K562 (cell line): Measurements from ENCODE around the gene ACTL9. TPM values are rescaled to one million over a fixed set of nuclear protein-coding genes. Genes with fewer than 3 reads are reported as not detected.

ENCODE experiments used
- ATAC-seq: fragments of 200-7000 bp; cut with Tn5 transposase; 3 replicates; pipeline ENCODE4 v1.9.1; 2020; ENCODE audit warnings: moderate library complexity
- BruUV-seq: library from RNA; stranded (reverse); fragments of 400-500 nt; replicated peaks from 2 replicates; lab custom pipeline; 2021; lab: Mats Ljungman, UMichigan
- CTCF ChIA-PET: fragments of 300-600 bp; formaldehyde crosslinking; extraction: SDS; loops from one replicate; lab custom pipeline; 2021; ENCODE audit warnings: low intra/inter-chr PET ratio; lab: Yijun Ruan, JAX
- POLR2A ChIA-PET: fragments of 300-600, 350-650 bp; sonication (Branson Sonifier 250); formaldehyde crosslinking; extraction: SDS; loops from one replicate; lab custom pipeline; 2021; ENCODE audit warnings: antibody characterized with exemption, inconsistent platforms; lab: Yijun Ruan, JAX
- DNase-seq, 4 experiments: peaks; one replicate each; pipeline versions ENCODE4 v3.0.0 to v3.0.0-alpha.2; 2011 to 2018; ENCODE audit warnings: low spot score in 3 of 4, mixed read lengths in 3 of 4; ENCODE audit errors: extremely low read depth in 1 of 4
- FAIRE-seq: peaks from 2 replicates; lab custom pipeline; 2011; peaks lifted over from hg19 to GRCh38; lab: Jason Lieb, UNC
- H2AFZ ChIP-seq: 2 replicates; pipeline ENCODE4 v1.6.0; 2011; ENCODE audit warnings: low read depth, low read length, control low read depth, inconsistent platforms
- H3K27ac ChIP-seq: fragments of 200-600 bp; 3 replicates; pipeline ENCODE4 v1.8.0; 2011; ENCODE audit warnings: low read depth, mild to moderate bottlenecking, control low read depth, inconsistent platforms, low read length, moderate library complexity, mixed read lengths; ENCODE audit errors: extremely low read depth
- H3K27me3 ChIP-seq, 2 experiments: fragments of 300-600 bp in 1 of 2; 2 replicates in 1 of 2; 3 replicates in 1 of 2; pipeline versions ENCODE4 v1.6.0 to v1.8.0; 2011; ENCODE audit warnings: inconsistent platforms in 2 of 2, low read length in 2 of 2, mild to moderate bottlenecking in 1 of 2, mixed read lengths in 1 of 2, moderate library complexity in 1 of 2; ENCODE audit not compliant: control insufficient read depth in 2 of 2, insufficient read depth in 2 of 2
- H3K36me3 ChIP-seq: fragments of 300-600 bp; 3 replicates; pipeline ENCODE4 v1.8.0; 2011; ENCODE audit warnings: mild to moderate bottlenecking, low read length, inconsistent platforms; ENCODE audit not compliant: control insufficient read depth, insufficient read depth
- H3K4me1 ChIP-seq, 2 experiments: fragments of 200-600 bp in 1 of 2; replicated peaks in 1 of 2; 2 replicates in 1 of 2; 3 replicates in 1 of 2; pipeline versions ENCODE4 v1.5.1 to v1.8.0; 2011; ENCODE audit warnings: inconsistent platforms in 2 of 2, low read length in 2 of 2, mild to moderate bottlenecking in 1 of 2, mixed read lengths in 1 of 2, moderate library complexity in 1 of 2; ENCODE audit not compliant: control insufficient read depth in 2 of 2, insufficient read depth in 2 of 2
- H3K4me2 ChIP-seq: 2 replicates; pipeline ENCODE4 v1.6.1; 2011; ENCODE audit warnings: low read length, control low read depth, inconsistent platforms, mixed read lengths; ENCODE audit not compliant: insufficient read depth
- H3K4me3 ChIP-seq: fragments of 200-600 bp; sonication (generic), shearing (Covaris generic); 2 replicates; pipeline ENCODE4 v1.5.1; 2016; ENCODE audit warnings: control low read depth, inconsistent platforms
- H3K79me2 ChIP-seq: fragments of 200-600 bp; 3 replicates; pipeline ENCODE4 v1.8.0; 2011; ENCODE audit warnings: low read length, inconsistent platforms; ENCODE audit not compliant: control insufficient read depth, insufficient read depth
- H3K9ac ChIP-seq, 2 experiments: 2 replicates each; pipeline versions ENCODE4 v1.6.0 to v1.6.1; 2011; ENCODE audit warnings: low read depth in 2 of 2, low read length in 2 of 2, control low read depth in 1 of 2, inconsistent platforms in 1 of 2, mild to moderate bottlenecking in 1 of 2, mixed read lengths in 1 of 2; ENCODE audit not compliant: insufficient read depth in 1 of 2
- H3K9me1 ChIP-seq: one replicate; pipeline ENCODE4 v1.6.0; 2011; ENCODE audit warnings: inconsistent platforms, mild to moderate bottlenecking, low read length, moderate library complexity; ENCODE audit not compliant: control insufficient read depth, insufficient read depth
- H3K9me3 ChIP-seq: replicated peaks from 2 replicates; pipeline ENCODE4 v1.5.1; 2011; ENCODE audit warnings: low read depth, low read length, inconsistent platforms; ENCODE audit not compliant: control insufficient read depth, insufficient read depth
- H4K20me1 ChIP-seq: replicated peaks from 2 replicates; pipeline ENCODE4 v1.6.1; 2011; ENCODE audit warnings: low read length, inconsistent platforms, mixed read lengths; ENCODE audit not compliant: control insufficient read depth, insufficient read depth
- ARID3A ChIP-seq: IDR thresholded peaks from 2 replicates; pipeline ENCODE4 v1.6.1; 2012; ENCODE audit warnings: low read depth, low read length, improper control_type of control experiment, borderline replicate concordance
- BACH1 ChIP-seq: fragments of 200-800 bp; sonication (Bioruptor generic); IDR thresholded peaks from 2 replicates; pipeline ENCODE4 v1.6.1; 2016; ENCODE audit warnings: missing genetic modification characterization, missing compliant biosample characterization
- CREB1 ChIP-seq, 2 experiments: sonication (generic) in 1 of 2; formaldehyde crosslinking in 1 of 2; IDR thresholded peaks; 2 replicates each; pipeline versions ENCODE4 v1.6.1 to v1.8.0; 2012 to 2022; ENCODE audit warnings: inconsistent platforms in 1 of 2, mild to moderate bottlenecking in 1 of 2, missing genetic modification reagents in 1 of 2, moderate library complexity in 1 of 2
- HLTF ChIP-seq: fragments of 450-650 bp; IDR thresholded peaks from 2 replicates; pipeline ENCODE4 v1.6.1; 2016
- IFI16 ChIP-seq: fragments of 250-450 bp; sonication (Bioruptor Pico); IDR thresholded peaks from 2 replicates; pipeline ENCODE4 v2.1.2; 2022; ENCODE audit warnings: mild to moderate bottlenecking, inconsistent platforms
- ILF3 ChIP-seq: fragments of 450-650 bp; IDR thresholded peaks from 2 replicates; pipeline ENCODE4 v1.6.1; 2018; ENCODE audit warnings: antibody characterized with exemption, mild to moderate bottlenecking, moderate library complexity, borderline replicate concordance
- MCM3 ChIP-seq: fragments of 450-650 bp; IDR thresholded peaks from 2 replicates; pipeline ENCODE4 v1.6.1; 2016
- NFRKB ChIP-seq: fragments of 450-650 bp; IDR thresholded peaks from 2 replicates; pipeline ENCODE4 v1.6.1; 2016; ENCODE audit warnings: low read depth
- PHB ChIP-seq: fragments of 250-450 bp; sonication (Bioruptor Pico); IDR thresholded peaks from 2 replicates; pipeline ENCODE4 v1.5.0; 2021
- SAP30 ChIP-seq: fragments of 200-600 bp; sonication (generic); IDR thresholded peaks from 2 replicates; pipeline ENCODE4 v1.6.1; 2012; ENCODE audit warnings: borderline replicate concordance, low read depth, mild to moderate bottlenecking, moderate library complexity, low read length, control low read depth, inconsistent platforms; ENCODE audit not compliant: insufficient read depth, poor library complexity, severe bottlenecking
- SETDB1 ChIP-seq: IDR thresholded peaks from one replicate; pipeline ENCODE4 v1.6.1; 2012; ENCODE audit warnings: low read length, control low read depth, inconsistent platforms
- ZNF41 ChIP-seq: fragments of 250-450 bp; sonication (Bioruptor Pico); conservative IDR thresholded peaks from 2 replicates; pipeline ENCODE4 v1.4.0; 2020; ENCODE audit warnings: mild to moderate bottlenecking
- ZNF57 ChIP-seq: fragments of 450-650 bp; formaldehyde crosslinking; IDR thresholded peaks from 2 replicates; pipeline ENCODE4 v1.4.0; 2020; ENCODE audit warnings: mild to moderate bottlenecking, moderate library complexity
- ZNF586 ChIP-seq: fragments of 450-650 bp; formaldehyde crosslinking; conservative IDR thresholded peaks from 2 replicates; pipeline ENCODE4 v1.4.0; 2020; ENCODE audit warnings: mild to moderate bottlenecking, moderate library complexity
- WGBS: fragments of 100-300 bp; shearing (Covaris generic); methylation state at CpG from one replicate; pipeline ENCODE4 v1.1.6; 2016; ENCODE audit warnings: low coverage, mixed read lengths; ENCODE audit not compliant: insufficient coverage; ENCODE audit errors: missing lambda C conversion rate; 5-methylcytosine and 5-hydroxymethylcytosine counted together
- in situ Hi-C: fragments of 300-500 bp; cut with MboI; formaldehyde crosslinking; loops from 4 replicates; pipeline ENCODE4 v1.15.0; 2018; ENCODE audit warnings: inconsistent platforms, mixed read lengths
- intact Hi-C: fragments of 100-400 bp; cut with micrococcal nuclease; formaldehyde crosslinking; loops from 2 replicates; pipeline ENCODE4 v1.14.2; 2022
- polyA plus RNA-seq, 8 experiments: library from polyadenylated mRNA; depleted of rRNA in 4 of 8; stranded (reverse) in 5 of 8; unstranded in 3 of 8; fragments of >200 nt; fragmentation: Nextera tagmentation in 2 of 8; fragmentation: Illumina TruSeq in 1 of 8; extraction: Ambion mirVana in 2 of 8; extraction: Trizol in 1 of 8; gene quantifications; 2 replicates each; pipeline versions ENCODE4 v1.2.1 to v1.2.3, GENCODE V29; 2011 to 2014; ENCODE audit warnings: inconsistent platforms in 1 of 8, missing spikeins in 1 of 8
- total RNA-seq, 7 experiments: library from RNA; depleted of rRNA in 6 of 7; stranded (reverse); fragments of >200 nt in 6 of 7; fragmentation: Illumina TruSeq in 2 of 7; extraction: Trizol in 2 of 7; gene quantifications; 2 replicates each; pipeline versions ENCODE4 v1.2.1 to v1.2.3, GENCODE V29; 2011 to 2021; ENCODE audit warnings: low replicate concordance in 1 of 7
- TF ChIP-seq, protein P1 (sequence below): fragments of 250-450 bp; sonication (Bioruptor Pico); IDR thresholded peaks from 2 replicates; pipeline ENCODE4 v1.5.0; 2021
- TF ChIP-seq, protein P2 (sequence below): fragments of 250-450 bp; sonication (Bioruptor Pico); IDR thresholded peaks from 2 replicates; pipeline ENCODE4 v1.8.0; 2022; ENCODE audit warnings: inconsistent platforms, mild to moderate bottlenecking, moderate library complexity, borderline replicate concordance

The ACTL9 gene
- total and polyA plus RNA-seq, 9 of the 15 experiments (the other 6 are each of a cell fraction or from before 2014, with no cell fraction given): not detected

GRCh38 chr19:8684001-8684902, 14.3 kb downstream of the ACTL9 start:
- Histone ChIP-seq H4K20me1 (no peaks in the 10 kb centered on the region), H3K9me3 (no peaks in the 10 kb centered on the region), H3K4me2 (no peak overlapping the region), H3K4me3 (no peak overlapping the region), H3K79me2 (no peaks in the 10 kb centered on the region), H3K9me1 (no peaks in the 10 kb centered on the region), H3K36me3 (no peaks in the 10 kb centered on the region), H2AFZ (no peak overlapping the region), H3K27me3 (no peaks in the 10 kb centered on the region), H3K27ac (no peak overlapping the region), H3K4me1 (peaks cover 0 to 7% of the 10 kb centered on the region in 2 experiments; a peak in 3 of 5 replicates), H3K9ac (peak overlapping the region in 1 of 2 experiments; percentile 26; a peak in 1 of 4 replicates)
- intact Hi-C loops: no loop called here
- FAIRE-seq: no peak
- 14% methylated on average over 15 of the region's 21 CpGs for WGBS
- CTCF ChIA-PET: no interaction called here
- BruUV-seq: no TSS peak
- no peak for DNase-seq
- POLR2A ChIA-PET: interaction anchor here (0.6 to 0.7 kb wide), 2 partner anchors 8 to 143 kb away, joined by 3 read pairs; no protein-coding TSS in a partner anchor
- ATAC-seq: peak; percentile 37; the same call in 1 of the 3 replicates
- in situ Hi-C loops: no loop called here
- no peak for TF ChIP-seq IFI16
- no peak; the same call in 1 of the 2 replicates for TF ChIP-seq ZNF41 (CRISPR knock-in tag)
- no peak; the same call in 1 of the 2 replicates for TF ChIP-seq BACH1
- no peak for TF ChIP-seq SAP30
- no peak for TF ChIP-seq PHB
- TF ChIP-seq, protein P1, sequence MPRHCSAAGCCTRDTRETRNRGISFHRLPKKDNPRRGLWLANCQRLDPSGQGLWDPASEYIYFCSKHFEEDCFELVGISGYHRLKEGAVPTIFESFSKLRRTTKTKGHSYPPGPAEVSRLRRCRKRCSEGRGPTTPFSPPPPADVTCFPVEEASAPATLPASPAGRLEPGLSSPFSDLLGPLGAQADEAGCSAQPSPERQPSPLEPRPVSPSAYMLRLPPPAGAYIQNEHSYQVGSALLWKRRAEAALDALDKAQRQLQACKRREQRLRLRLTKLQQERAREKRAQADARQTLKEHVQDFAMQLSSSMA (CRISPR knock-in tag): no peak
- TF ChIP-seq HLTF: no peak
- no peak for TF ChIP-seq CREB1 (IDR thresholded peaks at IDR 0.05)
- no peak for TF ChIP-seq CREB1 (CRISPR knock-in tag; IDR thresholded peaks at IDR 0.05)
- TF ChIP-seq ZNF586: no peak
- TF ChIP-seq SETDB1: no peak
- TF ChIP-seq ZNF57 (CRISPR knock-in tag): 0 out of 2 replicates have a peak, but pooled peaks have one; percentile 63
- no peak for TF ChIP-seq ILF3
- no peak for TF ChIP-seq ARID3A
- no peak for TF ChIP-seq NFRKB
- TF ChIP-seq MCM3: no peak
- TF ChIP-seq, protein P2, sequence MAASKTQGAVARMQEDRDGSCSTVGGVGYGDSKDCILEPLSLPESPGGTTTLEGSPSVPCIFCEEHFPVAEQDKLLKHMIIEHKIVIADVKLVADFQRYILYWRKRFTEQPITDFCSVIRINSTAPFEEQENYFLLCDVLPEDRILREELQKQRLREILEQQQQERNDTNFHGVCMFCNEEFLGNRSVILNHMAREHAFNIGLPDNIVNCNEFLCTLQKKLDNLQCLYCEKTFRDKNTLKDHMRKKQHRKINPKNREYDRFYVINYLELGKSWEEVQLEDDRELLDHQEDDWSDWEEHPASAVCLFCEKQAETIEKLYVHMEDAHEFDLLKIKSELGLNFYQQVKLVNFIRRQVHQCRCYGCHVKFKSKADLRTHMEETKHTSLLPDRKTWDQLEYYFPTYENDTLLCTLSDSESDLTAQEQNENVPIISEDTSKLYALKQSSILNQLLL: no peak
